GM12892 (cell line): ENCODE measurements around the gene TAF6.

Experiments used
- DNase-seq: peaks from one replicate; pipeline ENCODE4 v3.0.0; 2011; ENCODE audit not compliant: insufficient read length
- FAIRE-seq: peaks from 2 replicates; lab custom pipeline; 2011; peaks lifted over from hg19 to GRCh38; lab: Jason Lieb, UNC
- POLR2A ChIP-seq: IDR thresholded peaks from 2 replicates; pipeline ENCODE4 v1.6.1; 2011; ENCODE audit warnings: low read depth, low read length, control low read depth
- POLR2AphosphoS5 ChIP-seq: IDR thresholded peaks from 2 replicates; pipeline ENCODE4 v1.6.1; 2011; ENCODE audit warnings: low read depth, low read length, control low read depth
- TAF1 ChIP-seq: IDR thresholded peaks from 2 replicates; pipeline ENCODE4 v1.6.1; 2011; ENCODE audit warnings: low read depth, mild to moderate bottlenecking, control low read depth, low read length, borderline replicate concordance

The TAF6 gene

DNA sequence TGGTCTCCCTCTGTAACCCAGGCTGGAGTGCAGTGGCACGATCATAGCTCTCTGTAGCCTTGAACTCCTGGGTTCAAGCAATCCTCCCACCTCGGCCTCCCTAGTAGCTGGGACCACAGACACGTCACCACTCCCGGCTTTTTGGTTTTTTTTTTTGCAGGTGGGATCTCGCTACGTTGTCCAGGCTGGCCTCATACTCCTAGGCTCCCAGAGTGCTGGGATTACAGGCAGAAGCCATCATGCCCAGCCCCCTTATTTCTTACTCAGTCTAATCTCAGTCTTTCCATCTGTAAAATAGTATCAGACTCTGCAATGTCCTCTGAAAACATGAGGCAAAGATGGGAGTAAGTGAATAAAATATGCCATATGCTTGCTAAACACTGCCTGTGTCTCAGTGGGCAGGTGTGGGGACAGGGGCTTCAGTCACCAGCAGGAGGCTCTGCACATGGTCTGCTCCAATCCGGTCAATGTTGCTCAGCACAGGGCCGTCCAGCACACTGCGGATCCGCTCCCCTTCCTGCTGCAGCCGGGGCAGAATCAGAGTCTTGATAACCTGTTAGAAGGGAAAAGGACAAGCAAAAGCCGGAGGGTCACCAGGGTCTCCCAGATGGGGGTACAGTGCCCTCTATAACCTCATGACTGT lies 9.5 kb downstream of the TAF6 start:
- TF ChIP-seq POLR2A (no peak), TAF1 (no peak), POLR2AphosphoS5 (no peak)
- no peak for FAIRE-seq
- DNase-seq: no peak

DNA sequence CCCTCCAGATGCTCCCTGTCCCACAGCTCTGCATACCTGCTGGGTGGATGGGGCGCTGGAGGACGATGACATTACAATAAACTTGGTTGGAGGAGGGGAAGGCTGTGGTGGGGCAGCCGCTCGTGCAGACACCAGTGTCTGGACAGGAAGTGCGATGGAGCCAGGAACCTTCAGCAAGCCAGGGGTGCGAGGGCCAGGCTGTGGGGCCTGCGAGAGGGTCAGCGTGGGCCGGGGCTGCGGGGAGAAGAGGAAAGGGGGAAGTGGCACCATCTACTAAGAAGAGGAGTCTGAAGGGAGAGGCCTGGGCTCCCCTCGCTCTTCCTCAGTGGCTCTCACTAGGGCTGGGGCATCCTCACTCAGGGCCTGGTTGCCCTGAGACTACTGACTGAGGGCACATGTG lies 11.3 kb downstream of the TAF6 start:
- no peak for TF ChIP-seq POLR2A
- TF ChIP-seq POLR2AphosphoS5: no peak
- no peak for TF ChIP-seq TAF1
- DNase-seq (no peak), FAIRE-seq (no peak)

DNA sequence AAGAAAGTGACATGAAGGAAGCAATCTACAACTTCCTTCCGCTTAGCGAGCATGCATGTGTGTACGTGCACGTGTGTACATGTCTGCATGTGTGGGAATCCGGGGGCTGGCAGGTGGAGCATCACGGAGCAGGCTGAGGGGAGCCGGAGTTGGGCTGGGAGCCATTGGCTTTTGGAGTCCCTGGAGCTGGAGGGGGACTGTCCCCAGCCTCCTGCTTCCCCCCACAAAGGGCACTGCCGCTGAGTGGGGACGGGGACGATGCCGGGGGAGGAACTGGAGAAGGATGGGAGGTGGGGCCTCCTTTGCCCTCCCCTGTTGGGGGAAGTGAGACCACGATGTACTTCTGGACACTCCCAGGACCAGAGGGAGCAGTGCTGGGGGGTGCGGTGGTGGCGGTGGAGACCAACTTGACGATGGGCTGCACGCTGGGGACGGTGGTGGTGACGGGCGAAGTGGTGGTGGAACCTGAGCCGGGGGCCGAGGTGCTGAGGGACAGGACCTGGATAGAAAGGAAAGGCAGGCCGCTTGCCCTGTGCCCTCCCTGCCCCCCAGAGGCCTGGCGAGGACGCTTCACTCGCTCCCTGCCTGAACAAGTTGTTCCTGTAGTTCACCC lies 11.9 kb downstream of the TAF6 start:
- TF ChIP-seq TAF1: no peak
- no peak for TF ChIP-seq POLR2AphosphoS5
- no peak for TF ChIP-seq POLR2A
- FAIRE-seq: no peak
- no peak for DNase-seq

DNA sequence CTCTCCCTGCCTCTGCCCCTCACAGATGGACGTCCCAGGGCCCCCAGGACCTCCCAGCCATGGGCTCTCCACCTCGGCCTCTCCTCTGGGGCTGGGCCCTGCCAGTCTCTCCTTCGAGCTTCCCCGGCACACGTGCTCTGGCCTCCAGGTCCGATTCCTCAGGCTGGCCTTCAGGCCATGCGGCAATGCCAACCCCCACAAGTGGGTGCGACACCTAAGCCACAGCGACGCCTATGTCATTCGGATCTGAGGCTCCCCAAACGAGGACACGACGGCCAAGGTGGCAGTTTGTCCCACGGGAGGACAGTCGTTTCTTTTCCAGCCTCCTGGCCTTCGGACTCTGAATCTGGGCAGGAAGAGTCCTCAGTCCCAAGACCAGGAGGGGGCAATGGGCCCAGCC lies 12.5 kb downstream of the TAF6 start:
- no peak for FAIRE-seq
- TF ChIP-seq POLR2A (no peak), POLR2AphosphoS5 (no peak), TAF1 (no peak)
- DNase-seq: no peak

DNA sequence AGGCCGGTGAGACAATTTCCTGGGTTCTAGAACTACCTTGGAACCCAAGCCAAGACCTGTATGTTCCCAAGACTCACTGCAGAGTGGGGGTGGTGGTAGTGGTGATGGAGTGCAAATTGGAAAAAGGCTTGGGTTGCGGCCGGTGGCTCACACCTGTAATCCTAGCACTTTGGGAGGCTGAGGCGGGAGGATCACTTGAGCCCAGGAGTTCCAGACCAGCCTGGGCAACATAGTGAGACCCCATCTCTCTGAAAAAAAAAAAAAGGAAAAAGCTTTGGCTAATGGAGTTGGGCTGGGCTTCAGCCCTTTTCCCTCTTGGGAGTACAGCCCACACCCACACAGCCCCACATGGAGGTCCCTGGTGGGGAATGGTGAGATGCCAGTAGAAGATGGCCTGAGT lies 13.6 kb downstream of the TAF6 start:
- FAIRE-seq (no peak), DNase-seq (no peak)
- TF ChIP-seq POLR2AphosphoS5: no peak
- TF ChIP-seq TAF1: no peak
- TF ChIP-seq POLR2A: no peak

- TF ChIP-seq POLR2AphosphoS5: no peak
- no peak for TF ChIP-seq TAF1
- no peak for TF ChIP-seq POLR2A
- FAIRE-seq (no peak), DNase-seq (no peak)
These were observed 16.0 kb downstream of the TAF6 start for GRCh38 chr7:100102950-100103840.

DNA sequence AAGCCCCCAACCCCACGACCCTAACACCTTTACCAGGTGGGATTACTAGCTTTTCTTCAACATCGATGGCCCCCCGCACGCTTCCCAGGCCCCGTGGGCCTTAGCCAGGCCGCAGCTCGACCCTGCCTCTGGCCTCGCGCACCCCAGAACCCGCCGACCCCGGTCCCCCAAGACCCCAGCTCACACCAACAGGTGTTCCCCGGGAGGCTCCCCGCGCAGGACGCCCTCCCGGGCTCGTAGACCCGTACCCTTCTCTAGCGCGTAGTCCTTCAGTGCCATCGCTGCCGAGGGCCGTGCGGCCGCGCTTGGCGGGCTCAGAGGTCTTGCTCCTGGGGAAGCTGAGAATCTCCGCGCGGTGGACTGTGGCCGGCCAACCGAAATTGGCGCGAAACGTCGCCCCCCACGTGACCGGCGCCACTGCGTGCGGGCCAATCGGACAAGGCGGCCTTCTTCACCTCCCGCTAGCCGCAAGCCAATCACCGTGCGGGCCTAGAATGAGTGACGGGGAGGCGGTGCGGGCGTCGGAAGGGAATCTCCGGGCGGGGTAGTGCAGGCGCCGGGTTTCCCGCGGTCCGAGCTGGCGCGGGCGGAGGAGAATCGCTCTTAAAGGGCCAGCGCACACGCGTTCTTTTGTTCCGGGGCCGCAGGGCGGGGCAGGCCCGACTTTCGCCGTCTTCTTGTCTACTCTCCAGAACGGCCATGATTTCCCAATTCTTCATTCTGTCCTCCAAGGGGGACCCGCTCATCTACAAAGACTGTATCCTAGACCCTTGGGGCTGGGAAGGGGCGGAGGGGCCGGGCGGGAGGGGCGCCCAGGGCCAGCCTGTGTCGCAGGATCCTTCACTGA lies 17.9 kb downstream of the TAF6 start, which contains the start of the genes AP4M1 and MCM7:
Gene AP4M1, plus strand, starts transcription at position 628 of the 847 bp plus-strand sequence. Its CDS starts 72 bp downstream, at position 700.
Gene MCM7, minus strand, starts transcription at position 382 of the 847 bp plus-strand sequence. Its CDS starts 103 bp downstream, at position 279.
- FAIRE-seq (peak; percentile 96), DNase-seq (peak; percentile 99)
- TF ChIP-seq POLR2AphosphoS5: peak; percentile 78
- TF ChIP-seq POLR2A: peak; percentile 78
- peak; percentile 58; the same call in 1 of the 2 replicates for TF ChIP-seq TAF1

GRCh38 chr7:100100420-100101015 lies 18.6 kb downstream of the TAF6 start:
- DNase-seq (peak; percentile 96), FAIRE-seq (peak; percentile 79)
- peak; percentile 43 for TF ChIP-seq POLR2A
- 0 out of 2 replicates have a peak, but pooled peaks have one; percentile 47 for TF ChIP-seq TAF1
- TF ChIP-seq POLR2AphosphoS5: no peak

DNA sequence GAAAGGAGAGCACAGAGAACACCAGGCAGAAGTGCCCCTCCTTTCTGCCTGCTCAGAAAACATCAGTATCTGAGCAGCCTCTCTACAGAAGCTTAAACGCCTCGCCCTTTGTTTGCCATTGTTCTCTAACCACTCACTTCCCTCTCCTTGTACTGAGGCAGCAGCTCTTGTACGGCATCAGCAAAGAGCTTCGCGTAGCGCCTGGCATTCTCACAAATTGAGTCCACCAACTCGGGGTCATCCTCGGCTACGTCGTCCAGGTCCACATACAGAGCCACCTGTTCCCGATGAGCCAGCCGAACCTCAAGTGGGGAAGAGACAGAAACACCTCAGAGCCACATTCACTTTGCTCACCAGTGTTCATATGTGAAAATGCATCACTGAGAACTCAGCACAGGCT lies 19.7 kb downstream of the TAF6 start:
- DNase-seq (no peak), FAIRE-seq (no peak)
- TF ChIP-seq POLR2AphosphoS5 (no peak), POLR2A (no peak), TAF1 (no peak)

- no peak for DNase-seq
- FAIRE-seq: no peak
- TF ChIP-seq TAF1 (no peak), POLR2AphosphoS5 (no peak), POLR2A (0 out of 2 replicates have a peak, but pooled peaks have one; percentile 8)
These were observed 20.2 kb downstream of the TAF6 start for GRCh38 chr7:100098913-100099312.

DNA sequence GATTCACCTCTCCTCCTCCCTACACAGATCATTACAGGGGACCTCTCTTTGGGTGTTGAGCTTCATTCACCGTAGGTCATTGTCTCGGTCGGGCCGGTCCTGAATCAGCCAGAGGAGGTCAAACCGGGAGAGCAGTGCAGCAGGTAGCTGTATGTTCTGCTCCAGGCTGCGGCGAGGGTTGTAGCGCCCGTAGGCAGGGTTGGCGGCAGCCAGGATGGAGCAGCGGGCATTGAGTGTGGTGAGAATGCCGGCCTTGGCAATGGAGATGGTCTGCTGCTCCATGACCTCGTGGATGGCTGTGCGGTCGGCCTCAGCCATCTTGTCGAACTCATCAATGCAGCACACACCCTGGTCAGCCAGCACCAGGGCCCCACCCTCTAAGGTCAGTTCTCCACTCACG lies 23.5 kb downstream of the TAF6 start:
- TF ChIP-seq POLR2A (no peak; the same call in 1 of the 2 replicates), TAF1 (no peak), POLR2AphosphoS5 (no peak; the same call in 1 of the 2 replicates)
- FAIRE-seq: no peak
- DNase-seq: no peak
